NCI-H345 treated with DMSO at 0.1 percent for 48 hours (cell line): ENCODE data around the gene EVA1A.

ENCODE experiments used
- DNase-seq: peaks from one replicate; lab custom pipeline; 2025; ENCODE audit not compliant: unreplicated experiment; lab: John Stamatoyannopoulos, UW

The EVA1A gene

DNA sequence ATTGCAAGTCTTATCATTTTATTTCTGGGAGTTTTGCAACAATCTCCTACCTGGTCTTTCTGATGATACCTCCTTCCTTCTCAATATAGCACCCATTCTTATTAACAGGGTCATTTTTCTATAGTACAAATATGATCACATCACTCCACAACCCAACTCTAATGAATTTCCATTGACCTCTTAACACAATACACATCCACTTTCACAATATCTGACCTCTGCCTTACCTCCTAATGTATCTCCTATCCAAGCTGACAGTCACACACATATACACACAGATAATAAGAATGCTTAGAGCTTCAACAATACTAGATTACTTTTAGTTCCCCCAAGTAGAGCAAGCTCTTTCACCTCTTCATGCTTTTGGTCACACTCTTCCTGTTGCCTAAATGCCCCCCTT lies 40.9 kb downstream of the EVA1A start:
- DNase-seq, result no peak

DNA sequence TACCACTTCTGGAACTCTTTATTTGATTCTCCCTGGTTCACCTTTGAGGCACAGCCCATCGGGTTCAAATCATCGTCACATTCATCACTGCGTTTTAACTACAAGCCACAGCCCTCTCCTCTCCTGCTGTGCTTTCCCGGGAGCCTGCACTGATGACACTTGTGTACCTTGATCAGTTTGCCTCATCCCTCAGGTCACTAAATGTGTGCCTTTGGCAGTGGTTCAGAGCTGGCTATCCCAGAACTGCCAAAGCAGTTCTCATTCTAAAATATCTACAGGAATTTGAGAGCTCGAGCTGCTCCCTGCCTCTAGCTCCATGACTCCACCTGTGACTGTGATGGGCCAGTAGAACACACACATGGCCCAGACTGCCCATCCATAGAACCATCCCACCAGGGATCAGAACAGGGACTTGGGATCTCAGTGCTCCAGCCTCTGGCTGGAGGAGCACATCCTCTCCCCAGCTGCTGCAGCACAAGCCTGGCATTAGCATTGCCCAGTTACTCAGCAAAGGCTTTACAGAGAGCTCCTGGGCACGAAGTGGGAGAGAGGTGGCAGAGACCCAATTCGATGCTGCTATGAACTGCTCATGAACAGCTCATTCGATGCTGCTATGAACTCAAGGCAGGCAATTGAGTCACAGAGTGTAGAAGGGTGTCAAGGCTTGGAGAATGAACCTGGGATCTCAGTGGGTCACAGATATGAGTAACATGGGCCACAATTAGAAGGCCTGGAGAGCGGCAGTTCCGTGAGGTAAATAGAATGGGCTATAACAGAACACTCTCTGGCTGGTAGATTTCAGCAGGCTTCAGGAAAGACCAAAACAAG lies 41.9 kb downstream of the EVA1A start:
- no peak for DNase-seq

DNA sequence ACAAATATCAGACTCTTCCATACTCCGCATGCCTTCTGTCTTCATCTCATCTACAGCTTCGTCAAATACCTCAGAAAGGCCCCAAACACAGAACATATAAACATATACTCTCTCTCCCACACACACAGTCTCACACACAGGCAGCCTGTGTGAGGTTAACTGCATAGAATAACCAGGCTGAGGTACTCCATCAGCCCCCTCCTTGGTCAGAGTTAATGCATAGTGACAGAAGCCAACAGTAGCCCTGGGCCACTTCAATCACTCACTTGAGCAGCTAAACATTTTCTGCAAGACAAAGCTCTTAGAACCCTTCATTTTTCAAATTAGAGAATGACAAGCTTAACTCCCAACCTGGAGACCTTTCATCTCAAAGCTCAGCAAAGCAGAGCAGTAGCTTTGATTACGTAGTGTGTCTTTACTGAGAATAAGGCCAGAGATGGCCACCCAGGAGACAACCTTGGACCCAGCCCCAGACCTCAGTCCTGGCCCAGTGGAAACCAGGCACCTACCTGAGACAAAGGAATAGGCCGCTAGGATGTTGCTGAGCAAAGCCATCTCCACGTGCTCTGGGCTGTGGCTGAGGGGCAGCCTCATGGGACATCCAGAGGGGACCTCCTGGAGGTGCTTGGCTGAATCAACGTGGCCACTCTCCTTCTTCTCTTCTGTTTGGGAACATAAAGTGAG lies 43.0 kb downstream of the EVA1A start:
- DNase-seq, result no peak

DNA sequence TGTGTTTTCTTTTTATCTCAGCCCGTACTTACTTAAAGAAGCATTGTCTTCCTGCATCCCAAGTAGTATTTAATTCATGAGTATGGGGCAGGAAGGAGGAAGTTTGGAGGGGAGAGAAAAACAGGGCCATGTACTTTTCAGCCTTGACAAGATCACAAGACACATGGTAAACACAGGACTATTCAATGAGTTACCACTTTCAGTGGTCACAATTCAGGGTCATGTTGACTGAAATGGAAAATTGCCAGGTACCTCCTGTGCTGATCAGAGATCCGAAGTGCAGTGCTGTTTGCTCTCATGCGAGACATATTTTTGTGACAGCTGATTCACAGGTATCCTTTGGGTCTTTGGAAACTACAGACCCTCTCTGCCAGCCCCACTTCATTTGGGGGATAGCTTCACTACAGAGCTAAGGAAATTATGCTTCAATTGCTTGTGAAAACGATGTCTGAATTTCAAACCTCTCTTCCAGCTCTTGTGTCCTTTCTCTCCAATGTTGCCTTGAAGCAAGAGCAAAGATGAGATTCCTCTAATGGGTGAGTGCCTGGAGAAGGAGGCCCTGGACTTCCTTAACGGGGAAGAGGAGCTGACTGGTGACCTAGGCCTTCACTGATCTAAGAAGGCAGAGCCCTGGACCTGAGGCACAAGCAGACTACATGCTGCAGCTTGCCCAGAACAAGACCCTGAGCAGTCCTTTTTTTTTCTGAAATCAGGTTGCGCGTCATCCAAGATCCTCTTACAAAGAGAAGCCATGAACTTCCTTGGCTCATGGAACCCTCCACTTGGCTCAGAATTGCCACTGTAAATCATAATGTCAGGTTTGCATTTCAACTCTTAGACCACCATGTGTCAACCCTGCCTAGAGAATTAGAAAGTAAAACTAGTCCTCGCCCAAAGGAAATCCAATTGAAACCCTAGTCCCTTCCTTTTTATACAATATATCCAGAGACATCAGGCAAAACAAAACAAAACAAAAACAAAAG lies 44.1 kb downstream of the EVA1A start:
- DNase-seq, result peak; percentile 56

DNA sequence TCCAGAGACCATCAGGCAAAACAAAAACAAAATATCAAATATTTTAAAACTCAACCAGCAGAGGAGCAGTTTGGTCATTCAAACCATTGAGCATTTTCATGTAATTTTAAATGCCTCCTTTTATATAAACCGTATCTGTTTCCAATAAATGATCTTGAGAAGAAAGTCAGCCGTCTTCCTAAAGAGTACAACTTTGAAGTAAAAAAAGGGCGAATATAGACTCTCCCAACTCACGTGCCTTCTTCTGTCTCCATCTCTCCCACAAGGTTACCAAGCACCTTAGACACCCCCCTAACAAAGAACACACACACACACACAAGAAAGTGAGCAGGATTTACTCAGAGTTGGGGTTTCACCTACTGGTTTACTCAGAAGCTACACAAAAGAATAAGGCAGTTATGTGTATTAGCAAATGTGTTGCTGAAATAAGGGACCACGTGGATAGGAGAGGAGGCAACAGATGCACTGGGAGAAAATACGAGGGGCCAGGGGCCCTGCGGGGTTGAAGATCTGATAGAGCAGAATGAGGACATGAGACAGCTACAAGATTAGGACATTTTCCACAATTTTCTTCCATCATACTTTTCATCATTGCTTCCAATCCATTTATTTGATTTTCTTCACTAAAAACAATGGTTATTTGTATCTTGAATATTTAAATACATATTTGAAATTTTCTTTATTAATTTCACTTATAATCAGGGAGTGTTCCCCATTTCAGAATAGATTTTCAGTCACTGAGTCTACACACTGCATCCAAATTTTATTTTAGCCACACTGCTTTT lies 45.0 kb downstream of the EVA1A start:
- no peak for DNase-seq

DNA sequence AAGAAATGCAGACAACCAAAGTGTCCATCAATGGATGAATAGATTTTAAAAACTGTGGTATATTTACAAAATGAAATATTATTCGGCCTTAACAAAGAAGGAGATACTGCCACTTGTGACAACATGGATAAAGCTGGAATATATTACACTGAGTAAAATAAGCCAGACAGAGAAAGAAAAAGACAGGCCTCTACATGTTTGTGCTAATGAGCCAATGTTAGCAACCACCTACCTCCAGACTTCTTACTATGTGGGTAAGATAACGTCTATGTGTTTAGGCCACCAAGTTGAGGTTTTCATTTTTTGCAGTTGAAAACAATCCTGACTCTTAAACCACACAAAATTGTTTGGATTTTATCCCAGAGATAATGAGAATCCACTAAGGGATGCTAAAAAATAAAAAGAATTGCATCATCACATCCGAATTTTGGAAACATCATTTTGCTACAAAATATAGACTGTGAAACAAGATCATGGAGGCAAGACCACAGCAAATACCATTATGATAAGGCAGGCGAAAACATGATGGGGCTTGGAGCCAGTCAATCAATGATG lies 47.0 kb downstream of the EVA1A start:
- DNase-seq, result no peak

DNA sequence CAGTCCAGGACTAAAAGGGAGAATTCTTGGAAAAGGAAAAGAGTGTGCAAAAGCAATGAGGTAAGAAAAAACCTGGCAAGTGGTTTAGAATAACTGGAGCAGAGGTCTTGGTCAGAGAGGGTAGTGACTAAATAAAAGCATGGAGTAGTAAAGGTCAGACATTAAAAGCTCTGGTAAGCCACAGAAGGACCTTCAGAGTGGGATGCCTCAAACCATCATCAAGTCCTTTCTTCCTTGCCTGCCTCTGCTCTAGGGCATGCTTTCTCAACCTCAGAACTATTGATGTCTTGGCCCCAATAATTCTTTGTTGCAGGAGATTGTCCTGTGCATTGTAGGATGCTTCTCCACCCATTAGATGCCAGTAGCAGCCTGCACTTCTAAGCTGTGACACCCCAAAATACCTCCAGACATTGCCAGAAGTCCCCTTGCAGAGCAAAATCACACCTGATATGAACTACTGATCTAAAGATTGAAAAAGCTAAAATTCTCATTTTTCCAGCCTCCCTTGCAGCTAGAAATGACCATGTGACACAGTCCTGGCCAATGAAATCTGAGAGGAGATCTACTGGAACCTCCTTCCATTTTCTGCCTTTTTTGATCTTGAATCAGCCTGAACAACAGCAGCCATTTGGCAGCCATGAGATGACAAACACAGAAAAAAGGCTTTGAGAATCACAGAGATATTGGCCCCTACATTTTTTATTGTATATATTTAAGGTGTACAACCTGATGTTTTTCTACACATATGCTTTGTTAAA lies 48.1 kb downstream of the EVA1A start:
- DNase-seq, result no peak

DNA sequence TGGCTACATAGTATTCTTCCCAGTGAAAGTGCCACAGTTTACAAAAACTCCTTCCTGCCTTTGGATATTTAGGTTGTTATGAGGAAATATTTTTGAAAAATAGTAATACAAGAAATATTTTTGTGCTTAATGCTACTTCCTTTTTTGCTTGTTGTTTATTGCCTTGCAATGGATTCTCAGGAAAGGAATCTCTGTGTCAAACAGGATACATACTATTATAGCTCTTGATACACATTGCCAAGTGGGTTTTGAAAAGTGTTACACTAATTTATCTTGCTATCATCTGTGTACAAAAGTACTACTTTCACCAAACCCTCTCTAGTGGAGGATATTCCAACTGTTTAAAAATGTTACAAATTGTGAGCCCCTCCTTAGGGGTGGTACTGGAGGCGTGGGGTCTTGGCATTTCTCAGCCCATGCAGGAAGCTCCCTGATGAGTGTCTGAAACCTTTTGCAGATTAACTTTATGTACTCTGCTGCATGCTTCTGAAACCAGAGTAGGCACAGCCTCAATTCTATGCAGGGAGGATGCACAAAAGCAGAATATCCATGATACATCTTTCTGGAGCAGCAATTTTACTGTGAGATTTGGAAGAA lies 54.5 kb downstream of the EVA1A start:
- no peak for DNase-seq

DNA sequence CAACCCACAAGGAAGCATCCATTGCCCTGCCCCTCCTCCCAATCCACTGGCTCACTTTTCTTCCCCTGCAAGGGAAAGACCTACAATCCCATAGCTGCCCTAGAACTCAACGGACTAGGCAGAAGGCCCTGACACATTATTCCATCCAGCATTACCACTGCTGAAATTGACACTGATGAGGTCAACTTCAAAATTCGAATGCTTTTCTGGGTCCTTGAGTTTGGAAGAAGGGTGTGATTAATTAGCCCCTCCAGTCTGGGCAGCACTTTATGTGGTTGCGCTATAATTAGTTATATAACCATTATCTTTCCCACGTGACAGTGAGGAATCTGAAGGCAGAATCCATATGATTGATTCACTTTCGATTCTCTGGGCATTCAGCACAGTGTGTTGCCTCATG lies 55.7 kb downstream of the EVA1A start:
- DNase-seq, result no peak

DNA sequence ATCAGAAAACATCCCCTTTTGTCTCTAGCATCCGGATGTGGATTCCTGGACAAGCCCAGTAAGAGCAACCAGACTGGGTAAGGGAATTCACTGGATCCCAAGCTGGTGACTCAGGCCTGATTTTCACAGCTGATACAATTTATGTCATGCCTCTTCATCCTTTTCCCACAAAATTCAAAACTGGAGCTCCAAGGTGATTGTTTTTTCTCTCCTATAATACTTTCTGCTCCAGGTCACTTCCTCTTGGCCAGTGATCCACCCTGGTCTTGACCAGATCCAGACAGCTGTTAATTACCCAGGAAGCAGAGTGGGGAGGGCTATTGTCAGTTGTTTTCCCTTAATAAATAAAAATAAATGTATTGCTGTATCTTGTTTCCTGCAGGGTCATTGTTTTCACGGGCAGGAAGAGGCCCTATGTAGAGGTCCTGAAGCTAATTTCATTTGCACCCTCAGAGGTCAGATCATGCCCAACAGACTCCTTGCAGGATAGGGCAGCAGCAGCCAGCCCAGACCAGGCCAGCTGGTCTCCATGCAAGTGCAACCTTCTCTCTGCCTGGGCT lies 57.6 kb downstream of the EVA1A start:
- DNase-seq, result no peak

DNA sequence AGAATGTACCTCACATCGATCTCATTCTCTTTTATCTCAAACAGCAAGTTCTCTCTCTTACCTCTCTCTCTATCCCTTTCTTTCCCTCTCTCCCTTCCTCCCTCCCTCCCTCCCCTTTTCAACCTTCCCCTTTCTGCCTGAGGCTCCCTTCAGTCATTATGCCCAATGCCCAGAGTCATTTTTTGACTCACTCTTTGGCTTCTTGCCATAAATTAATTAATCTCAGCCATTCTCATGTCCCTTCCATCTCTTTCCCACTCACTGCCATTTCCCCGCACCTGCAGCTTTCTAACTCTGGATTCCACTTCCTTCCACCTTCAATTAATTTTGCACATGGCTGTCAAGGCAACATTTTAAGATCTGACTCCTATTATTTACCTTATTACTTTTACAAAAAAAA lies 60.1 kb downstream of the EVA1A start:
- DNase-seq, result no peak

DNA sequence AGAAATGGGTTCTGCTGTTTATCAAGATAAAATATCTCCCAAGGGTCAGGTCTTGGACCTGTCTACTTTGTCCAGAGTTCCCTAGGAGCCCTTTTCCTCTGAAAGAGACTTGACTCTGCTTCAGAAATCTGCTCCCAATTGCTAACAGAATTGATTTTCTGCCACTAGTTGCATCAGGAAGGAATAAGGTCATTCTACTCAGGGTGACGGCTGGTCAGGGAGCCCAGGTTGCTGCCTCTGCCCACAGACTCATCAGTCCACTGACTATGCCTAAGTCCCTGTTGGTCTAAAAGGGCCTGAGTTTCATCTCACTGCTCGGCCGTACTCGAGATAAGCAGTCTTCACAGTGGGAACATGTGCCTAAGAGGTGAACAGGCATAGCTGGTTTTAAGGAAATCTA lies 61.2 kb downstream of the EVA1A start:
- no peak for DNase-seq

DNA sequence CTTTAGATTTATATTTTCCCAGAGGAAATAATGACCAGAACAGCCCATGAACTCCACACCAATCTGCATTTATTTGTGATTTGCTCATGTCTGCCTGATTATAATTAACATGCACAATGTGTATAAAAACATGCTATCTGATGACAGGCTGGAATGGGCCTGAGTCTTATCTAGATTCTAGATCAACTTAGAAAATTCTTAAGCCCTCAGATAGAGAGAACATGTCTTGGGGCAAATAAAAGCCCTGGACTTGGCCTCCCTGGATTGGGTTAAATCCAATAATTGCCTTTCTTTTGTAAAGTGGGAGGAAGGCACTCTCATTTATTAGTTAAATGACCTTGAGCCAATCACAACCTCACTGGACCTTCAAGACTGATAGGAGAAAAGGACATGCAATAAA lies 61.8 kb downstream of the EVA1A start:
- DNase-seq, result no peak

DNA sequence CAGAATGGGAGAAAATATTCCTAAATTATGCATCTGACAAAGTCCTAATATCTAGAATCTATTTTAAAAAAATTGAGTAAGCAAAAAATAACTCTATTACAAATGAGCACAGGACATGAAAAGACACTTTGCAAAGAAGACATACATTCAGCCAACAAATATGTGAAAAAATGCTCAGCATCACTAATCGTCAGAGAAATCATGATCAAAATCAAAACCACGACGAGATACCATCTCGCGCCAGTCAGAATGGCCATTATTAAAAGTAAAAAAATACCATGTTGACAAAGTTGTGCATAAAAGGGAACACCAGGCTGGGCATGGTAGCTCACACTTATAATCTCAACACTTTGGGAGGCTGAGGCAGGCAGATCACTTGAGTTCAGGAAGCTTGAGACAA lies 63.5 kb downstream of the EVA1A start:
- no peak for DNase-seq

DNA sequence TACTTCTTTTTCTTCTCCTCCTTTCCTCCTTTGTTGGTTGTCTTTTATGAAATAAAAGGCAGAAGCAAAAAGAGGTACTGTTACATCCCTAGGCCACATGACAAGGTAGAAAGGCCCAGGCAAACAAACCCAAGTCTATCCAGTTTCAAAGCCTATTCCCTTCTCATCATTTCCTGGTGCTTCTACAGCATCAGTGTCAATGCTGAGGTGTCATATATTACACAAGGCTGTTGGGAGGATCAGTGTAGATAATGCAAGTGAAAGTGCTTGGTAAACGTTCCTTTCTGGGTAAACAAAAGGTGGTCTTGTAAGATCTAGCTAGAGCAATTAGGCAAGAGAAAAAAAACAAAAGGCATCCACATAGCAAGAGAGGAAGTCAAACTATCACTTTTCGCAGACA lies 64.9 kb downstream of the EVA1A start:
- no peak for DNase-seq

DNA sequence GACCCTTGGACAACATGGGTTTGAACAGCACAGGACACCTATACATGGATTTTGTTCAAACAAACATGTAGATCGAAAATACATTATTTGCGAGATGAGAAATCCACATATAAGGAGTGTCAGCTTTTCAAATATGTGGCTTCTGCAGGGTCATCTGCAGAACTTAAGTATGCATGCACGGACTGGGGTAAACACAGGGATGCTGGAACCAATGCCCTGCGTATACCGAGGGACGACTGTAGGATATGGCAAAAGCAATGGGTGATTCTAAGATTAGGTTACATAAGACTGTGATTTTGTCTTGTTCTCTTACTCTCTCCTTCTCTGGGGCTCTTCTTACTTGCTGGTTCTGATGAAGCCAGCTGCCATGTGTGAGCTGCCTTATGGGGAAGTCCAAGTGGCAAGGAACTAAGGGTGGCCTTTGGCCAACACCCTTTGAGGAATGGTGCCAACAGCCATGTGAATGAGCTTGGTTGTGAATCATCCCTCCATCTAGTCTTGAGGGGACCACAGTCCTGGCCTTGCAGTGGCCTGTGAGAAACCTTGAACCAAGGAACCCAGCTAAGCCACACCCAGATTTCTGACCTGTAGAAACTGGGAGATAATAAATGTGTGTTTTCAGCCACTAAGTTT lies 66.5 kb downstream of the EVA1A start:
- no peak for DNase-seq

DNA sequence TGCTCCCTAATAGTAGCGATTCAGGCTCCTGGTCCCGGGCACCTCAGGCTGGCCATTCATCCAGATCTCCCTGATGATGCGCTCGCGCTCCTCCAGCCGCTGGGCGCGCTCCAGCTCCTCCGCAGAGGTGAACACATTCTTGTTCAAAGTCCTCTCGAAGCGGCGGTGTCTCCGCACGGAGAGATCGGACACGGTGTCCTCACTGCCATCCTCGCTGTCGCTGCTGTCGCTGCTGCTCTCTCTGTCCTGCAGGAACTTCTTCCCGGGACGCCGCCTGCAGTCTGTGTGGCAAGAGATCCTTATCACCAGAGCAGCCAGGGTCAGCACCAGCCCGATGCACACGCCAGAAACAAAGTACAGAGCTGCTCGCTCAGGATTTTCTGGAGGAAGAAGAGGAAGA lies 67.5 kb downstream of the EVA1A start:
- no peak for DNase-seq

DNA sequence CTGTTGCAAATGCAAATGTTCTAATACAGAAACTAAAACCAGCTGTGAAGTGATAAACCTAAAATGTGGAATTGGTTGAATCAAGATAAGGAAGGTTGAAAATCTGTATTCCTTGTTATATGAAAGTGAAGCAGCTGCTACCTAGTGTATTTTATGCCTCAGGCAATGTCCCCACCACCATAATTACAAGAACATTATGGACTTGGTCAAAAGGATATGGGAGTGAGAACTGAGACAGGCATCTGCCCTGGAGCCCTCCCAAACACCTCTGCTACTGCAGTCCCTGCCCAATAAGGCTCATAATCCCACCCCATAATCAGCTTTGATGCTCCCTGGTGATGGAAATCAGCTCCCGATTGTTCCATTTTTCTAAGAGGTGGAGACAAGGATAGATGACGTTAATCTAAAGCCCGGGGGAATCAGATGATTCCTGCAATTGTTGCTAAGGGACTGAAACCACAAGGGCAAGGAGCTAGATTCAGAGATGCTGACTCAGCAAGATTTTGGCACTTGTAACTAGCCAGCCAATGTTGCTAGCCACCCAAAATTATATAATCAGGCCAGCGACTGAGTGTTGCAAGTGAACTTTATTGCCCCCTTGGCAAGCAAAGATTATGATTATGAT lies 69.5 kb downstream of the EVA1A start:
- DNase-seq, result no peak
